ENCODE data around the gene MKLN1. TPM values are rescaled to one million over a fixed set of nuclear protein-coding genes. Genes with fewer than 3 reads are reported as not detected.

MKLN1 gene
- total RNA-seq, 1 donor from 2014 or later, result 20.0 TPM

- H3K36me3 ChIP-seq (ENCODE audit: control insufficient read depth, insufficient read depth, low read length), result no peaks in the 10 kb centered on the region
- H3K4me3 ChIP-seq (ENCODE audit: low read depth, low read length), result no peak overlapping the region
- FAIRE-seq (no peak), DNase-seq (ENCODE audit: low read depth) (no peak)
- no peak for TF ChIP-seq CTCF (IDR thresholded peaks at IDR 0.05; ENCODE audit: insufficient read depth, low read length, severe bottlenecking)
- no peaks in the 10 kb centered on the region for H3K27me3 ChIP-seq (ENCODE audit: control insufficient read depth, insufficient read depth, low read length)
Observed at GRCh38 chr7:131335639-131336381, 8.1 kb downstream of the MKLN1 start.

DNA sequence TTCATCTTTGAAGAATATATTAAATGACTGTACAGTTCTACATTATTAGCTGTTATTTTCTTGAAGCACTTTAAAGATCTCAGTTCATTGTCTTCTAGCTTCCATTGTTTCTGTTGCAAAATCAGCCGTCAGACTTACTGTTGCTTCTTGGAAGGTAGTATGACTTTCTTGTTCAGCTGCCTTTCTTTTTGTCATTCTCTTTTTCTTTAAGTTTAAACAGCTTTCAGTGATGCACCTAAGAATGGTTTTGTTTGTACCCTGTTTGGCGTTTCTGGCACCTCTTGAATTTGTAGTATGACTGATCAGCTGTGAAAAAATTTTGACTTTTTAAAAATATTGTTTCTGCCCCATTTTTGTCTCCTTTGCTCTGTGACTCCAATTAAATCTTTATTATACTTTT is 9.3 kb downstream of the MKLN1 start:
- no peak for FAIRE-seq
- Histone ChIP-seq H3K27me3 (ENCODE audit: control insufficient read depth, insufficient read depth, low read length) (no peaks in the 10 kb centered on the region), H3K4me3 (ENCODE audit: low read depth, low read length) (no peak overlapping the region), H3K36me3 (ENCODE audit: control insufficient read depth, insufficient read depth, low read length) (no peaks in the 10 kb centered on the region)
- DNase-seq (ENCODE audit: low read depth), result no peak
- TF ChIP-seq CTCF (IDR thresholded peaks at IDR 0.05; ENCODE audit: insufficient read depth, low read length, severe bottlenecking), result no peak

DNA sequence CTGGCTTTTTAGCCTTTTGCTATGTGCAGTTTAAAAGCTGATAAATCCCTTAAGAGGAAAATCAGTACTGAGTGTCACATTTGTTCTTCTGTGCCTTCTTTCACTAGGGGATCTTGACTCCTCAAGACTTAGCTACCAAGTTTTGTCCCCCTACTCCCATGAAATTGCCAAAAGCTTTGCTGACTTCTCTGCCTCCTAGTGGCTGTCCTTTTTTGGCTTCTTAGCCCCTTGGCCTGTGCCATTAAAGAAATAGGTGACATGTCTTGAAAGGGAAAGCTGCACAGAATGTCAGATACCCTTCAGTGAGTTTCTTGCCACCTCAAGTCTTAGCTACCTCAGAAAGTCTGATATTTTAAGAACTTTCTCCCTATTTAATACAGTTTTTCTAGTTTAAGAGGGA is 10.5 kb downstream of the MKLN1 start:
- Histone ChIP-seq H3K27me3 (ENCODE audit: control insufficient read depth, insufficient read depth, low read length) (no peaks in the 10 kb centered on the region), H3K4me3 (ENCODE audit: low read depth, low read length) (no peak overlapping the region), H3K36me3 (ENCODE audit: control insufficient read depth, insufficient read depth, low read length) (no peaks in the 10 kb centered on the region)
- FAIRE-seq (no peak), DNase-seq (ENCODE audit: low read depth) (no peak)
- no peak for TF ChIP-seq CTCF (IDR thresholded peaks at IDR 0.05; ENCODE audit: insufficient read depth, low read length, severe bottlenecking)

GRCh38 chr7:131338691-131339390 is 11.2 kb downstream of the MKLN1 start:
- Histone ChIP-seq H3K36me3 (ENCODE audit: control insufficient read depth, insufficient read depth, low read length) (no peaks in the 10 kb centered on the region), H3K27me3 (ENCODE audit: control insufficient read depth, insufficient read depth, low read length) (no peaks in the 10 kb centered on the region), H3K4me3 (ENCODE audit: low read depth, low read length) (no peak overlapping the region)
- DNase-seq (ENCODE audit: low read depth), result no peak
- no peak for TF ChIP-seq CTCF (IDR thresholded peaks at IDR 0.05; ENCODE audit: insufficient read depth, low read length, severe bottlenecking)
- FAIRE-seq, result no peak

- no peak for TF ChIP-seq CTCF (IDR thresholded peaks at IDR 0.05; ENCODE audit: insufficient read depth, low read length, severe bottlenecking)
- Histone ChIP-seq H3K27me3 (ENCODE audit: control insufficient read depth, insufficient read depth, low read length) (no peaks in the 10 kb centered on the region), H3K36me3 (ENCODE audit: control insufficient read depth, insufficient read depth, low read length) (no peaks in the 10 kb centered on the region), H3K4me3 (ENCODE audit: low read depth, low read length) (no peak overlapping the region)
- no peak for FAIRE-seq
- DNase-seq (ENCODE audit: low read depth), result no peak
Observed at GRCh38 chr7:131341690-131342089, 14.0 kb downstream of the MKLN1 start.

Data from bronchial epithelial cell (primary cell).